ENCODE measurements around the gene TMEM125. TPM values are rescaled to one million over a fixed set of nuclear protein-coding genes. Genes with fewer than 3 reads are reported as not detected.
A peak's percentile ranks its signal among the peaks of the same experiment; 100 is the strongest.

TMEM125 gene
- total RNA-seq, 1 donor from 2014 or later, result 188 TPM

- no peak for ATAC-seq
- peaks cover 37% of the 10 kb centered on the region for H3K4me1 ChIP-seq
These were observed 29.3 kb downstream of the TMEM125 start for GRCh38 chr1:43299101-43299500.

GRCh38 chr1:43300378-43301094 lies 30.8 kb downstream of the TMEM125 start, which contains the start of gene TIE1:
TSS of gene TIE1 (plus strand) at chr1:43300982. CDS start at chr1:43301072, 90 bp downstream.
- H3K36me3 ChIP-seq, result no peaks in the 10 kb centered on the region
- peak; percentile 60 for ATAC-seq
- DNase-seq, result no peak
- H3K4me3 ChIP-seq, result peak within 1 kb of the TSS; percentile 48
- H3K9me3 ChIP-seq, result no peaks in the 10 kb centered on the region
- intact Hi-C loops (cut with DNase I), result no loop called here
- TF ChIP-seq CTCF (IDR thresholded peaks at IDR 0.05), result no peak
- H3K27me3 ChIP-seq, result no peaks in the 10 kb centered on the region
- peaks cover 33% of the 10 kb centered on the region for H3K4me1 ChIP-seq
- peak within 1 kb of the TSS; percentile 51 for H3K27ac ChIP-seq

More at GRCh38 chr1:43299101-43299500, 29.3 kb downstream of the TMEM125 start:
- TF ChIP-seq CTCF (IDR thresholded peaks at IDR 0.05), result no peak
- intact Hi-C loops (cut with DNase I), result no loop called here
- peak overlapping the region; percentile 51 for H3K27ac ChIP-seq
- no peaks in the 10 kb centered on the region for H3K9me3 ChIP-seq
- H3K27me3 ChIP-seq, result no peaks in the 10 kb centered on the region
- no peak for DNase-seq
- H3K36me3 ChIP-seq, result no peaks in the 10 kb centered on the region
- H3K4me3 ChIP-seq, result no peak overlapping the region

- ATAC-seq (no peak), DNase-seq (no peak)
- intact Hi-C loops (cut with DNase I), result no loop called here
- H3K4me3 ChIP-seq, result peak overlapping the region; percentile 48
- no peaks in the 10 kb centered on the region for H3K36me3 ChIP-seq
- H3K27me3 ChIP-seq, result no peaks in the 10 kb centered on the region
- peak overlapping the region; percentile 51 for H3K27ac ChIP-seq
- no peak for TF ChIP-seq CTCF (IDR thresholded peaks at IDR 0.05)
- H3K4me1 ChIP-seq, result peaks cover 33% of the 10 kb centered on the region
- H3K9me3 ChIP-seq, result no peaks in the 10 kb centered on the region
These were observed 32.4 kb downstream of the TMEM125 start for GRCh38 chr1:43302201-43302600.

GRCh38 chr1:43302721-43303470 lies 33.1 kb downstream of the TMEM125 start:
- Histone ChIP-seq H3K27me3 (no peaks in the 10 kb centered on the region), H3K4me1 (peaks cover 33% of the 10 kb centered on the region), H3K4me3 (peak overlapping the region; percentile 48), H3K36me3 (no peaks in the 10 kb centered on the region), H3K9me3 (no peaks in the 10 kb centered on the region), H3K27ac (no peak overlapping the region)
- TF ChIP-seq CTCF (IDR thresholded peaks at IDR 0.05), result no peak
- ATAC-seq (no peak), DNase-seq (peak; percentile 15)
- intact Hi-C loops (cut with DNase I), result no loop called here

GRCh38 chr1:43303471-43304313 lies 33.9 kb downstream of the TMEM125 start:
- peak; percentile 42 for DNase-seq
- Histone ChIP-seq H3K27ac (peak overlapping the region; percentile 17), H3K4me1 (peaks cover 33% of the 10 kb centered on the region), H3K4me3 (peak overlapping the region; percentile 48), H3K9me3 (no peaks in the 10 kb centered on the region), H3K27me3 (no peaks in the 10 kb centered on the region), H3K36me3 (no peaks in the 10 kb centered on the region)
- TF ChIP-seq CTCF (IDR thresholded peaks at IDR 0.05), result no peak
- intact Hi-C loops (cut with DNase I), result no loop called here
- ATAC-seq, result no peak

Data from upper lobe of right lung (tissue), 1 donor.